ENCODE results near the gene FRMD4A.

FRMD4A gene

DNA sequence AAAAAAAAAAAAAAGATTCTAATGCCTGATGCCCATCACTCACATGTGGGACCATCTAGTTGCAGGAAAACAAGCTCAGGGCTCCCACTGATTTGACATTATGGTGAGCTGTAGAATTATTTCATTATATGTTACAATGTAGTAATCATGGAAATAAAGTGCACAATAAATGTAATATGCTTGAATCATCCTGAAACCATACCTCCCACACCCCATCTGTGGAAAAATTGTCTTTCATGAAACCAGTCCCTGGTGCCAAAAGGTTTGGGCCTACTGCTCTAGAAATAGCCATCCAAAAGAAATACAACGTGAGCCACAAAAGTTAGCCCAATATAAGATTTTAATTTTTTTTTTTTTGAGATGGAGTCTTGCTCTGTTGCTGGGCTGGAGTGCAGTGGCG, 478.8 kb downstream of the FRMD4A start:
- H3K27me3 ChIP-seq (replicated peaks; ENCODE audit: insufficient read depth, low read length), result no peaks in the 10 kb centered on the region
- no peaks in the 10 kb centered on the region for H3K79me2 ChIP-seq (ENCODE audit: low read length)
- no peak overlapping the region for H3K27ac ChIP-seq (ENCODE audit: low read length)
- no peak overlapping the region for H3K4me3 ChIP-seq (ENCODE audit: low read length)
- H2AFZ ChIP-seq (ENCODE audit: low read length), result no peak overlapping the region
- no peaks in the 10 kb centered on the region for H3K36me3 ChIP-seq (replicated peaks; ENCODE audit: insufficient read depth, low read length)
- no peak for DNase-seq
- no peaks in the 10 kb centered on the region for H4K20me1 ChIP-seq (ENCODE audit: insufficient read depth, low read length)
- H3K9ac ChIP-seq (ENCODE audit: low read length), result no peak overlapping the region
- H3K4me1 ChIP-seq (ENCODE audit: low read length), result no peaks in the 10 kb centered on the region
- no peaks in the 10 kb centered on the region for H3K9me2 ChIP-seq (replicated peaks; ENCODE audit: insufficient read depth, low read length)
- no peaks in the 10 kb centered on the region for H3F3A ChIP-seq (ENCODE audit: insufficient read depth, low read length)
- TF ChIP-seq, protein P1, sequence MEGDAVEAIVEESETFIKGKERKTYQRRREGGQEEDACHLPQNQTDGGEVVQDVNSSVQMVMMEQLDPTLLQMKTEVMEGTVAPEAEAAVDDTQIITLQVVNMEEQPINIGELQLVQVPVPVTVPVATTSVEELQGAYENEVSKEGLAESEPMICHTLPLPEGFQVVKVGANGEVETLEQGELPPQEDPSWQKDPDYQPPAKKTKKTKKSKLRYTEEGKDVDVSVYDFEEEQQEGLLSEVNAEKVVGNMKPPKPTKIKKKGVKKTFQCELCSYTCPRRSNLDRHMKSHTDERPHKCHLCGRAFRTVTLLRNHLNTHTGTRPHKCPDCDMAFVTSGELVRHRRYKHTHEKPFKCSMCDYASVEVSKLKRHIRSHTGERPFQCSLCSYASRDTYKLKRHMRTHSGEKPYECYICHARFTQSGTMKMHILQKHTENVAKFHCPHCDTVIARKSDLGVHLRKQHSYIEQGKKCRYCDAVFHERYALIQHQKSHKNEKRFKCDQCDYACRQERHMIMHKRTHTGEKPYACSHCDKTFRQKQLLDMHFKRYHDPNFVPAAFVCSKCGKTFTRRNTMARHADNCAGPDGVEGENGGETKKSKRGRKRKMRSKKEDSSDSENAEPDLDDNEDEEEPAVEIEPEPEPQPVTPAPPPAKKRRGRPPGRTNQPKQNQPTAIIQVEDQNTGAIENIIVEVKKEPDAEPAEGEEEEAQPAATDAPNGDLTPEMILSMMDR (IDR thresholded peaks at IDR 0.05; ENCODE audit: low read length), result no peak
- TF ChIP-seq EZH2phosphoT487 (IDR thresholded peaks at IDR 0.05; ENCODE audit: low read length), result no peak
- no peak for TF ChIP-seq EZH2 (optimal IDR thresholded peaks at IDR 0.05; ENCODE audit: low read depth, low read length)
- no peak overlapping the region for H3K4me2 ChIP-seq (ENCODE audit: low read depth, low read length)
- H3K9me3 ChIP-seq (replicated peaks; ENCODE audit: insufficient read depth, low read length), result no peaks in the 10 kb centered on the region

DNA sequence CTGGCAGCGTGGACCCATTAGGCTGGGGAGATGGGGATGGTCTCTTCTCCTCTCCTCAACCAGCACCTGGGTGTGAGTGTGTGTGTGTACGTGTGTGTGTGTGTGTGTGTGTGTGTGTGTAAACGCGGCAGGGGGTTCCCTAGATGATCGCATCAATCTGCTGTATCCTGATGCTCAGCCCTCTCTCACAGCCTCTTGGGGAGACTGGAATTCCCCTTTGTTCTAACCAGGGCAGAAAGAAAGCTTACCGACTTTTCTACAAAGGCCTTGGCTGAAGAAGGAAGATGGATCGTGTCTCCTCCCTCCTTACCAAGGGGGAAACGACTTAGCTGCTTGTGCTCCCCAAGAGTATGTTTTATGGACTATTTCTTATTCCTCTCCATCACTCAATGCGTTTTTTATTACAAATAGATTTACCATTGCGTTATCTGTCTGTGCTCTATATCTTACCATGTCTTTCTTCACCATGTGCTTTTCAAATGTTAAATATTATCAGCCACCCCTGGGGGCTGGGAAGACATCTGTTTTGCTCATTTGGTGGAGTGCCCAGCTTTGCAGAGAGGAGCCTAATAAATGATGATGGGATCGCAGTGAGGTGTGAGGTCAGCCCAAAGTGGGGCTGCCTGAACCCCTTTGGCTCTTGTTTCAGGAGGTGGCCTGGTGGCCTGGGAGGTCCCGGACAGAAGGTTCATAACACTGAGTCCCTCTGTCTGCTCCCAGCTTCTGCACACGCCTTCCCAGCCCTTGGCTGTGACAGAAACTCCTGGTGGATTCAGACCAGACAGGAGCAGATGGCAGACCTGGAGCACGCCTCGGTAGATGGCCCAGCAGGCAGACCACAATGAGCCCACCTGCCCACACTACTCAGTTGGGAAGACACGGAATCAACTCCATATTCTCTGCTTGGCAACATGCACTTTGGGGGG, 481.9 kb downstream of the FRMD4A start:
- no peaks in the 10 kb centered on the region for H3K4me1 ChIP-seq (ENCODE audit: low read length)
- H3K9ac ChIP-seq (ENCODE audit: low read length), result no peak overlapping the region
- H3K9me2 ChIP-seq (replicated peaks; ENCODE audit: insufficient read depth, low read length), result no peaks in the 10 kb centered on the region
- no peak overlapping the region for H3K4me3 ChIP-seq (ENCODE audit: low read length)
- DNase-seq, result no peak
- H4K20me1 ChIP-seq (ENCODE audit: insufficient read depth, low read length), result no peaks in the 10 kb centered on the region
- H3K27me3 ChIP-seq (replicated peaks; ENCODE audit: insufficient read depth, low read length), result no peaks in the 10 kb centered on the region
- TF ChIP-seq EZH2 (optimal IDR thresholded peaks at IDR 0.05; ENCODE audit: low read depth, low read length), result no peak
- TF ChIP-seq EZH2phosphoT487 (IDR thresholded peaks at IDR 0.05; ENCODE audit: low read length), result no peak
- TF ChIP-seq, protein P1 (IDR thresholded peaks at IDR 0.05; ENCODE audit: low read length), result no peak
- no peaks in the 10 kb centered on the region for H3F3A ChIP-seq (ENCODE audit: insufficient read depth, low read length)
- no peaks in the 10 kb centered on the region for H3K9me3 ChIP-seq (replicated peaks; ENCODE audit: insufficient read depth, low read length)
- no peaks in the 10 kb centered on the region for H3K79me2 ChIP-seq (ENCODE audit: low read length)
- H2AFZ ChIP-seq (ENCODE audit: low read length), result no peak overlapping the region
- H3K36me3 ChIP-seq (replicated peaks; ENCODE audit: insufficient read depth, low read length), result no peaks in the 10 kb centered on the region
- H3K4me2 ChIP-seq (ENCODE audit: low read depth, low read length), result no peak overlapping the region
- H3K27ac ChIP-seq (ENCODE audit: low read length), result no peak overlapping the region

GRCh38 chr10:13847201-13847631, 483.5 kb downstream of the FRMD4A start:
- H2AFZ ChIP-seq (ENCODE audit: low read length), result no peak overlapping the region
- no peak overlapping the region for H3K27ac ChIP-seq (ENCODE audit: low read length)
- no peaks in the 10 kb centered on the region for H4K20me1 ChIP-seq (ENCODE audit: insufficient read depth, low read length)
- no peaks in the 10 kb centered on the region for H3F3A ChIP-seq (ENCODE audit: insufficient read depth, low read length)
- DNase-seq, result no peak
- no peaks in the 10 kb centered on the region for H3K9me3 ChIP-seq (replicated peaks; ENCODE audit: insufficient read depth, low read length)
- no peak overlapping the region for H3K9ac ChIP-seq (ENCODE audit: low read length)
- H3K4me3 ChIP-seq (ENCODE audit: low read length), result no peak overlapping the region
- TF ChIP-seq, protein P1 (IDR thresholded peaks at IDR 0.05; ENCODE audit: low read length), result no peak
- TF ChIP-seq EZH2phosphoT487 (IDR thresholded peaks at IDR 0.05; ENCODE audit: low read length) (no peak), EZH2 (optimal IDR thresholded peaks at IDR 0.05; ENCODE audit: low read depth, low read length) (no peak)
- H3K27me3 ChIP-seq (replicated peaks; ENCODE audit: insufficient read depth, low read length), result no peaks in the 10 kb centered on the region
- no peaks in the 10 kb centered on the region for H3K9me2 ChIP-seq (replicated peaks; ENCODE audit: insufficient read depth, low read length)
- no peaks in the 10 kb centered on the region for H3K36me3 ChIP-seq (replicated peaks; ENCODE audit: insufficient read depth, low read length)
- no peaks in the 10 kb centered on the region for H3K4me1 ChIP-seq (ENCODE audit: low read length)
- H3K4me2 ChIP-seq (ENCODE audit: low read depth, low read length), result no peak overlapping the region
- no peaks in the 10 kb centered on the region for H3K79me2 ChIP-seq (ENCODE audit: low read length)

Data from MM.1S (cell line).